ENCODE measurements around the gene ANKRD13B.

Gene ANKRD13B

DNA sequence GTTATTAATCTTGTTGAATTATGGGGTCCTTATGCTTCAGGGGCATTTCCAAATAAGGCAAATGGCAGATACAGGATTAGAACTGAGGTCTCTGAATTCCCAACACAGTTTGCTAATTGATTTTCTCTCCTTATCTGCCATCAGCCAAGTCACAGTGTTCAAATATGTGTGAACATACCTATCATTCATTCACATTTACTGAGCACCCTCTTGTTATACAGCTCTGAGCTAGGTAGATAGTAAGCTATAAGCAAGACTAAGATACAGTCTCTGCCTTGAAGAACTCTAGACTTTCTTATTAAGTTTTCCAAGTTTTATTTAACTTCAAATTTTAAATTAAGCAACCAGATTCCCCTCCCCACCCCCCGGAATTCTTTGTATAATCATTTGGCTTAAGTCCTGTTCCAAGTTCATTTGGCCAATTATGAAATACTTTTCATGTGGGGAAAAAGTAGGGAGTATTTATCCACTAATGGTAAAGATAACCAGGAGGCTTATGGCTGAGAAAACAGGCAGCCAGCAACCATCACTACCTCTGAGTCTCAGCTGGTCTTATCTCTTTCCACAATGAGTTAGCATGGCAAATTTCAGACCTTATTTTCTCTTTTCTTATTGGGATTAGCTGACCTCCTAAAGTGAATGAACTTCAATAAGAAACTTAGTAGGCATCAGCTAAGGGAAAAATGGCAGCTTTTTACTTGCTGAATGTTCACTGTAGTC lies 61.2 kb downstream of the ANKRD13B start:
- DNase-seq: no peak

- no peak for DNase-seq
Measured at GRCh38 chr17:29655323-29655722, 62.4 kb downstream of the ANKRD13B start.

GRCh38 chr17:29659155-29659554 lies 66.2 kb downstream of the ANKRD13B start:
- DNase-seq: no peak

DNA sequence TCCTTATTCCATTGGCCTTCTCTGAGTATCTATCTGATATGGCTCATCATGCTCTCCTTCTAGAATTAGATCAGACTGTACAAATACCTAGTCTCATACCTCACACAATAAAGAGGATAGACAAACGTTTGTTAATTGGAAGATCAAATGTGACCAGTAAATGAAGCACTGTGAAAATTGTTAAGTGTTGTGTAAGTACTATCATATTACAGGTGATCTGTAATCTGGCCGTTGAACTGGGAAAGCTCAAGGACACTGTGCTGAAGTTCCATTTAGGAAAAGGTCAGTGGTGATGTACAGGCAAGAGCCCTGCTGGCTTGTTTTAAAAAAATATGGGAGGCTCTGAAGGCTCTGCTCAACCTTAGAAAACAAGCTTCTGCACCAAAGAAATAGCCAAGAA lies 68.3 kb downstream of the ANKRD13B start:
- no peak for DNase-seq

GRCh38 chr17:29663155-29663554 lies 70.2 kb downstream of the ANKRD13B start:
- DNase-seq: no peak
